Peyer's patch (tissue), 4 donors: Measurements from ENCODE around the gene SUGCT.

Experiments
- POLR2A ChIP-seq, 2 donors: fragments of 450-650 bp; IDR thresholded peaks; one replicate each; pipeline ENCODE4 v1.5.1; 2017; ENCODE audit warnings: antibody characterized with exemption in 2 of 2, mild to moderate bottlenecking in 2 of 2, moderate library complexity in 2 of 2
- TF ChIP-seq, protein P1 (sequence below), 6 experiments: fragments of 450-650 bp in 4 of 6; fragments of 200-600 bp in 2 of 6; sonication (generic) in 1 of 6; IDR thresholded peaks; one replicate each; pipeline ENCODE4 v1.5.1; 2017 to 2019; ENCODE audit warnings: antibody characterized with exemption in 6 of 6, mild to moderate bottlenecking in 3 of 6, moderate library complexity in 1 of 6

DNA sequence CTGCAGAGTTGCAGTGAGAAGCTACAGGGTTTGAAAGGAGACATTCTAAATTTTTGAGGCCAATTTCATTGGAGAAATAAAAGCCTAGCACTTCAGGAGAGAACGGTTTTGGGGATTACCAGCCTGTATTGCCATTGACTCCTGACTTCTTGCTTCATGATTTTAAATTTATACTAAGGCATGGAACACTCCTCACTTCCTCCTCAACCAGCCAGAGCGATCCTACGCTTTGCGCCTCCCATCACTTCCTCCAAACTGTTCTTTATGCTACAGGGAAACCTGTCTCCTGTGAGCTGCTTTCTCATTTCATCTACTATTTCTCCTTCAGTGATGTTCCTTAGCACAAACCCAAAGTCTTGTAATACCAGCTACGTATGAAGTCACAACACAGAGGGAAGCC, 495.1 kb downstream of the SUGCT start:
- TF ChIP-seq, protein P1, sequence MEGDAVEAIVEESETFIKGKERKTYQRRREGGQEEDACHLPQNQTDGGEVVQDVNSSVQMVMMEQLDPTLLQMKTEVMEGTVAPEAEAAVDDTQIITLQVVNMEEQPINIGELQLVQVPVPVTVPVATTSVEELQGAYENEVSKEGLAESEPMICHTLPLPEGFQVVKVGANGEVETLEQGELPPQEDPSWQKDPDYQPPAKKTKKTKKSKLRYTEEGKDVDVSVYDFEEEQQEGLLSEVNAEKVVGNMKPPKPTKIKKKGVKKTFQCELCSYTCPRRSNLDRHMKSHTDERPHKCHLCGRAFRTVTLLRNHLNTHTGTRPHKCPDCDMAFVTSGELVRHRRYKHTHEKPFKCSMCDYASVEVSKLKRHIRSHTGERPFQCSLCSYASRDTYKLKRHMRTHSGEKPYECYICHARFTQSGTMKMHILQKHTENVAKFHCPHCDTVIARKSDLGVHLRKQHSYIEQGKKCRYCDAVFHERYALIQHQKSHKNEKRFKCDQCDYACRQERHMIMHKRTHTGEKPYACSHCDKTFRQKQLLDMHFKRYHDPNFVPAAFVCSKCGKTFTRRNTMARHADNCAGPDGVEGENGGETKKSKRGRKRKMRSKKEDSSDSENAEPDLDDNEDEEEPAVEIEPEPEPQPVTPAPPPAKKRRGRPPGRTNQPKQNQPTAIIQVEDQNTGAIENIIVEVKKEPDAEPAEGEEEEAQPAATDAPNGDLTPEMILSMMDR (IDR thresholded peaks at IDR 0.05): no peak
- no peak for TF ChIP-seq POLR2A (IDR thresholded peaks at IDR 0.05)
